ENCODE data around the gene WWTR1. TPM values are rescaled to one million over a fixed set of nuclear protein-coding genes. Genes with fewer than 3 reads are reported as not detected.

WWTR1 gene
- total and polyA plus RNA-seq, 5 donors from 2014 or later, result 0.33 to 2.0 (median 1.6) TPM

DNA sequence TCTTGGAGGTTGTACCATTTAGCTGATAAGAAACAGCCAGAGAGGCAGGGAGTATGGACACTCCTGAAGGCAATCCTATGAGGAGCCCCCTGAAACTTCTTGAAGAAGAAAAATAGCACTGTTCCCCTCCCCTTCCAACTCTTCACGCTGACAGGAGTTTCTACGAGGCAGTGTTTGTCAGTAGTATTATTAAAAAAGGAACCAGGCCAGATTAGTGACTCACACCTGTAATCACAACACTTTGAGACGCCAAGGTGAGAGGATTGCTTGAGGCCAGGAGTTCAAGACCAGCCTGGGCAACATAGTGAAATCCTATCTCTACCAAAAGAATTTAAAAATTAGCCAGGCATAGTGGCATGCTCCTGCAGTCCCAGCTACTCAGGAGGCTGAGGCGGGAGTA is 38.7 kb downstream of the WWTR1 start:
- Histone ChIP-seq H3K4me1 (ENCODE audit: control insufficient read depth, insufficient read depth, low read length, poor library complexity, severe bottlenecking) (peaks cover 4% of the 10 kb centered on the region), H3K27ac (ENCODE audit: insufficient read depth, low read length, poor library complexity, severe bottlenecking) (no peak overlapping the region), H3K4me3 (ENCODE audit: low read depth, low read length) (no peak overlapping the region), H3K36me3 (ENCODE audit: control insufficient read depth, insufficient read depth, low read length) (no peaks in the 10 kb centered on the region), H3K9me3 (ENCODE audit: control insufficient read depth in 2 of 2, low read length in 2 of 2) (no peaks in the 10 kb centered on the region), H3K27me3 (ENCODE audit: control insufficient read depth, insufficient read depth, low read length) (no peaks in the 10 kb centered on the region)
- Mint-ChIP-seq H3K36me3 (no peaks in the 10 kb centered on the region), H3K4me3 (no peak overlapping the region), H3K9me3 (no peaks in the 10 kb centered on the region), H3K27ac (no peak overlapping the region), H3K27me3 (no peaks in the 10 kb centered on the region), H3K4me1 (peaks cover 2 to 11% (median 6%) of the 10 kb centered on the region in 4 donors)
- ATAC-seq (ENCODE audit: low read depth in 2 of 2) (no peak), DNase-seq (no peak)

DNA sequence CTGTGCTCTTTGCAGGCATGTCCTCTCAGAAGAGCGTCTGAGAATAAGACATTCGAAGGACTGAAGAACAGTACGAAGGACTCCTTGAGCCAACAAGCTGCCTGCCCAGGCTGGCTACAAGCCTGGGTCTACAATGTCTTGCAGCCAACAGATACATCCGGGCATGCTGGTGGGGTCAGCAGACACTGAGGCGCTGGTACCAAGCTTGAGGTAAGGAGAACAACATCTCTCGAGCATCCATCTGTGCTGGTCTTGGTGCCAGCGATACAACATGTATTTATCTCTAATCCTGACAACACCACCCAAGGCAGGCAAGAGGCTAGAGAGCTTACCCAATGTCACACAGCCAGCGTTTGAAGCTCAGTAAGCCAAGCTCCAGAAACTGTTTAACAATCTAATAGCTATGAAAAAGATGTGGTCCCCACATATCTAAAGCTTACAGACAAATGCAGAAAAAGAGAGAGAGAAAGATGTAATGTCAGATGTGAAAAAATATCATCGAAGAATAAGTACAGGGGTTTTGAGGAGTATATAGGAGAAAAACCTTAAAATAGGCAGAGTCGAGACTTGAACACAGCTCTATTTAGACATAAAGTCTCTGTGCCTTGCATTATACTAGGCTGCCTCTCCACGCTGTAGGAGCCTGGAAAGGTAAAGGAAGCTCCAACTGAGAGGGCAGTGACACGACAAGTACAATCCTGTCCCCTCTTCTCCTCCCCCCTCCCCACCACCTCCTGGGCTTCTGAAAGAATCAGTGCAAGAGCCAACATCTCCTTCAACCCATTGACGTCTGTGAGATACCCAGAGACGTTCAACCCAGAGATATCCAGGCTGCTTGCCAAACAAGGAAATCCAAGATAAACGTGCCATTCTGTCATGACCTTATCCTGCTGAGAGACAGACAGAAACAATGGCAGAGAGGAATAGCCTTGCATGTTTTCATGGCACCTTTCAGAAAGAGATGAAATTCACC is 39.4 kb downstream of the WWTR1 start:
- H3K27ac Mint-ChIP-seq, result no peak overlapping the region
- Histone ChIP-seq H3K36me3 (ENCODE audit: control insufficient read depth, insufficient read depth, low read length) (no peaks in the 10 kb centered on the region), H3K27me3 (ENCODE audit: control insufficient read depth, insufficient read depth, low read length) (no peaks in the 10 kb centered on the region), H3K9me3 (ENCODE audit: control insufficient read depth in 2 of 2, low read length in 2 of 2) (no peaks in the 10 kb centered on the region), H3K4me1 (ENCODE audit: control insufficient read depth, insufficient read depth, low read length, poor library complexity, severe bottlenecking) (peaks cover 4% of the 10 kb centered on the region), H3K27ac (ENCODE audit: insufficient read depth, low read length, poor library complexity, severe bottlenecking) (no peak overlapping the region), H3K4me3 (ENCODE audit: low read depth, low read length) (no peak overlapping the region)
- no peak overlapping the region for H3K4me3 Mint-ChIP-seq
- H3K36me3 Mint-ChIP-seq, result no peaks in the 10 kb centered on the region
- no peaks in the 10 kb centered on the region for H3K9me3 Mint-ChIP-seq
- ATAC-seq (ENCODE audit: low read depth in 2 of 2) (no peak), DNase-seq (no peak)
- peaks cover 2 to 11% (median 6%) of the 10 kb centered on the region in 4 donors for H3K4me1 Mint-ChIP-seq
- H3K27me3 Mint-ChIP-seq, result no peaks in the 10 kb centered on the region

DNA sequence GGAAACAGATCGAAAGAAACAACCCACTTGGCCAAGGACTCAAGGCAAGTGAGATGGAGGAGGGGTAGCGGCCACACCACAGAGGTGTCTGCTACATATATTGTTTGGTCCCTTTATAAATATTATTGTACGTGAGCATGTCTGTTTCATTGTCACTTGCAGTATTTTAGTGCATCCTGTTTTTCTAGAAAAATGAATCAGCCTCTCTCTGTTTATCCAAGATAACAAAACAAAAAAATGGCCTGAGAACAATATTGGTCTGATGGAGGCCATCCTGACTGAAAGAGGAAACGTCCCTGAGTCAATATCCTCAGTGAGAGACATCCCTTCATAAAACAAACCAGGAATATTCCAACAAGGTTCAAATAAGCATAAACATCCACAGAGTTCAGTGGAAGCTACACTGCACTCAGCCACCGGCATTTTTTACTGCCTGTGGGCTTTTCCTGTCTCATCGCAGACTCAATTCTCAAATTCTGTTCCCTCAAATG is 42.0 kb downstream of the WWTR1 start:
- Histone ChIP-seq H3K36me3 (ENCODE audit: control insufficient read depth, insufficient read depth, low read length) (no peaks in the 10 kb centered on the region), H3K27me3 (ENCODE audit: control insufficient read depth, insufficient read depth, low read length) (peaks cover 2% of the 10 kb centered on the region), H3K4me1 (ENCODE audit: control insufficient read depth, insufficient read depth, low read length, poor library complexity, severe bottlenecking) (peaks cover 3% of the 10 kb centered on the region), H3K27ac (ENCODE audit: insufficient read depth, low read length, poor library complexity, severe bottlenecking) (no peak overlapping the region), H3K9me3 (ENCODE audit: control insufficient read depth in 2 of 2, low read length in 2 of 2) (no peaks in the 10 kb centered on the region), H3K4me3 (ENCODE audit: low read depth, low read length) (no peak overlapping the region)
- Mint-ChIP-seq H3K36me3 (no peaks in the 10 kb centered on the region), H3K4me1 (peaks cover 0 to 3% (median 1%) of the 10 kb centered on the region in 4 donors), H3K4me3 (no peak overlapping the region), H3K9me3 (no peaks in the 10 kb centered on the region), H3K27ac (no peak overlapping the region), H3K27me3 (no peaks in the 10 kb centered on the region)
- no peak for ATAC-seq (ENCODE audit: low read depth in 2 of 2)
- DNase-seq, result no peak

DNA sequence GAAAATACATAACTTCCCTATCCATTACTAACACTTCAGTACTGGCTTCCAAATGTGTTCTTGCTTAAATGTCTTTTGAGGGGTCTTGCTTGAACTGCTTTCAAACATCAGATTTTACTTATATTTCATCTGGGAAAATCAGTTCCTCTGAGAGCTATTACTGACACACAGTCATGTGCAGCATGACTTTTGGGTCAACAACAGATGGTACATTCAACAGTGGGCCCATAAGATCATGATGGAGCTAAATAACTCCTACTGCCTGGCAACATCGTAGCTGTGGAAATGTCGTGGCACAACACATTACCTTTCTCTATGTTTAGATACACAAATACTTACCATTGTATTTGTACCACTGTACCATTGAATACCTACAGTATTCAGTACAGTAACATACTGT is 43.8 kb downstream of the WWTR1 start:
- Mint-ChIP-seq H3K4me3 (no peak overlapping the region), H3K27ac (no peak overlapping the region), H3K4me1 (peaks cover 0 to 3% (median 1%) of the 10 kb centered on the region in 4 donors), H3K9me3 (no peaks in the 10 kb centered on the region), H3K27me3 (no peaks in the 10 kb centered on the region), H3K36me3 (no peaks in the 10 kb centered on the region)
- no peaks in the 10 kb centered on the region for H3K4me1 ChIP-seq (ENCODE audit: control insufficient read depth, insufficient read depth, low read length, poor library complexity, severe bottlenecking)
- ATAC-seq (ENCODE audit: low read depth in 2 of 2) (no peak), DNase-seq (no peak)
- H3K27ac ChIP-seq (ENCODE audit: insufficient read depth, low read length, poor library complexity, severe bottlenecking), result no peak overlapping the region
- peaks cover 2% of the 10 kb centered on the region for H3K27me3 ChIP-seq (ENCODE audit: control insufficient read depth, insufficient read depth, low read length)
- no peaks in the 10 kb centered on the region for H3K36me3 ChIP-seq (ENCODE audit: control insufficient read depth, insufficient read depth, low read length)
- H3K9me3 ChIP-seq (ENCODE audit: control insufficient read depth in 2 of 2, low read length in 2 of 2), result no peaks in the 10 kb centered on the region
- no peak overlapping the region for H3K4me3 ChIP-seq (ENCODE audit: low read depth, low read length)

DNA sequence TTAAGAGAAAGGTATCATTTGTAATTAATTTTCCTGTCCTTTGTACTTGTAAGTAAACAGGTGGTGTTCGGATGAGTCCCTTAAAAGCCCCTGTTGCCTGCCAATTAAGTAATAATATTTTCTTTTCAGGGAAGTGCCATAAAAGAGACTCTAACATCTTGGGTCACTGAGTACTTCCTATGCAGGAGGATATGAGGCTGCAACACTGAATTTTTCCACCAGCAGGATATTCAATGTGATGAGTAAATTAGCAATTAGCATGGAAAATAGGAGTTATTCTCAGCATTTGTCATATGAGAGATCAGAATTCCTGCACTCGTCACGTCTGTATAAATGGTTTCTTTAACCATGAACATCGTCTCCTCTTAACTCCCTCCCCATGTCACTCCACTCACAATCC is 45.4 kb downstream of the WWTR1 start:
- Histone ChIP-seq H3K4me1 (ENCODE audit: control insufficient read depth, insufficient read depth, low read length, poor library complexity, severe bottlenecking) (no peaks in the 10 kb centered on the region), H3K4me3 (ENCODE audit: low read depth, low read length) (no peak overlapping the region), H3K36me3 (ENCODE audit: control insufficient read depth, insufficient read depth, low read length) (no peaks in the 10 kb centered on the region), H3K27ac (ENCODE audit: insufficient read depth, low read length, poor library complexity, severe bottlenecking) (no peak overlapping the region), H3K9me3 (ENCODE audit: control insufficient read depth in 2 of 2, low read length in 2 of 2) (no peaks in the 10 kb centered on the region), H3K27me3 (ENCODE audit: control insufficient read depth, insufficient read depth, low read length) (peaks cover 2% of the 10 kb centered on the region)
- H3K4me1 Mint-ChIP-seq, result peaks cover 0 to 3% (median 1%) of the 10 kb centered on the region in 4 donors
- DNase-seq (no peak), ATAC-seq (ENCODE audit: low read depth in 2 of 2) (no peak)
- H3K27me3 Mint-ChIP-seq, result no peaks in the 10 kb centered on the region
- no peaks in the 10 kb centered on the region for H3K9me3 Mint-ChIP-seq
- no peak overlapping the region for H3K27ac Mint-ChIP-seq
- H3K4me3 Mint-ChIP-seq, result no peak overlapping the region
- no peaks in the 10 kb centered on the region for H3K36me3 Mint-ChIP-seq

DNA sequence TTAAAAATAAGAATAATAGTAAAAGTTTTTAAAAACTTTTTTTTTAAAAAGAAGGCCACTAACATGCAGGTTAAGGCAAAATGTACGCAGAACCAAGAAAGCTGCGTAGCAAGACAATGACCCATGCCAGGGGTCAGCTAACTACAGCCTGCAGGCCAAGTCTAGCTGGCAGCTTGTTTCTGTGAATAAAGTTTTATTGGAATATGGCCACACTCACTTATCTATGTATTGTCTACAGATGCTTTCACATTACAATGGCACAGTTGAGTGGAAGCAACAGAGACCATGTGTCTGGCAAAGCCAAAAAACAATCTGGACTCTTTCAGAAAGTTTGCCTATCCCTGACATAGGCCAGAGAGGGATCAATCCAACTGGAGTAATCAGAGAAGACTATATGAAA is 46.7 kb downstream of the WWTR1 start:
- no peak overlapping the region for H3K4me3 Mint-ChIP-seq
- no peak overlapping the region for H3K27ac Mint-ChIP-seq
- H3K4me1 ChIP-seq (ENCODE audit: control insufficient read depth, insufficient read depth, low read length, poor library complexity, severe bottlenecking), result no peaks in the 10 kb centered on the region
- no peaks in the 10 kb centered on the region for H3K9me3 Mint-ChIP-seq
- H3K27ac ChIP-seq (ENCODE audit: insufficient read depth, low read length, poor library complexity, severe bottlenecking), result no peak overlapping the region
- no peaks in the 10 kb centered on the region for H3K9me3 ChIP-seq (ENCODE audit: control insufficient read depth in 2 of 2, low read length in 2 of 2)
- DNase-seq (no peak), ATAC-seq (ENCODE audit: low read depth in 2 of 2) (no peak)
- H3K4me1 Mint-ChIP-seq, result peaks cover 0 to 3% (median 1%) of the 10 kb centered on the region in 4 donors
- H3K36me3 Mint-ChIP-seq, result no peaks in the 10 kb centered on the region
- peaks cover 4% of the 10 kb centered on the region for H3K27me3 Mint-ChIP-seq
- H3K4me3 ChIP-seq (ENCODE audit: low read depth, low read length), result no peak overlapping the region
- no peaks in the 10 kb centered on the region for H3K36me3 ChIP-seq (ENCODE audit: control insufficient read depth, insufficient read depth, low read length)
- peaks cover 2% of the 10 kb centered on the region for H3K27me3 ChIP-seq (ENCODE audit: control insufficient read depth, insufficient read depth, low read length)

DNA sequence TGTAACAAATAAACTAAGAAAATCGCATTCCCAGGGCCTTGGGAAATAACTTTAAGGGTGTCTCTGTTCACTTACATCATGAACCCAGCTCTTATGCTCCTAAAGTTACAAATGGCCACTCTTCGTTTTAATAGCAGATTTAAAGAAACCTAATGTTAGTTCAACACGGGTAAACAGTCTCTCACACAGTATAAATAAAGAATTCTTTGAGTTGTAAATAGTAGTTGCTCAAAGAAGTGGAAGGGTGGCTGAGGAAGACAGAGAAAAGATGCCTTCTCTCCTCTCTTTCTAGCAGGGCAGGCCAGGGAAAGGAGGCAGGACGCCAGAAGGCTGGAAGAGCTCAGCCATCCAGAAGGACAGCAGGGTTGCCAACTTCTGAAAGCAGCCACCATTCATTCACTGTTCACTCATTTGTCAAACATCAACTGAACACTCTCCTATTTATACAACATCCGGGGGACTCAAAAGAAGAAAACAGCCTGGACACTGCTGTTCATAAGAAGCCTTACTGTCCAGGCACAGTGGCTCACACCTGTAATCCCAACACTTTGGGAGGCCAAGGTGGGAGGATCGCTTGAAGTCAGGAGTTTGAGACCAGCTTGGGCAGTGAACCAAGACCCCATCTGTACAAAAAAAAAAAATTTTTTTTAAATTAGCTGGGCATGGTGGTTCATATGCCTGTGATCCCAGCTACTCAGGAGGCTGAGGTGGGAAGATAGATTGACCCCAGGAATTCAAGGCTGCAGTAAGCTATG is 47.3 kb downstream of the WWTR1 start:
- Mint-ChIP-seq H3K4me3 (no peak overlapping the region), H3K27ac (no peak overlapping the region), H3K9me3 (no peaks in the 10 kb centered on the region), H3K4me1 (peaks cover 0 to 3% (median 1%) of the 10 kb centered on the region in 4 donors), H3K27me3 (peaks cover 4% of the 10 kb centered on the region), H3K36me3 (no peaks in the 10 kb centered on the region)
- no peak for ATAC-seq (ENCODE audit: low read depth in 2 of 2)
- no peaks in the 10 kb centered on the region for H3K9me3 ChIP-seq (ENCODE audit: control insufficient read depth in 2 of 2, low read length in 2 of 2)
- no peak overlapping the region for H3K4me3 ChIP-seq (ENCODE audit: low read depth, low read length)
- no peak for DNase-seq
- H3K4me1 ChIP-seq (ENCODE audit: control insufficient read depth, insufficient read depth, low read length, poor library complexity, severe bottlenecking), result no peaks in the 10 kb centered on the region
- no peaks in the 10 kb centered on the region for H3K36me3 ChIP-seq (ENCODE audit: control insufficient read depth, insufficient read depth, low read length)
- peaks cover 2% of the 10 kb centered on the region for H3K27me3 ChIP-seq (ENCODE audit: control insufficient read depth, insufficient read depth, low read length)
- H3K27ac ChIP-seq (ENCODE audit: insufficient read depth, low read length, poor library complexity, severe bottlenecking), result no peak overlapping the region

All from CD4-positive, CD25-positive, alpha-beta regulatory T cell (primary cell).